ENCODE results near the gene EHMT1.

DNA sequence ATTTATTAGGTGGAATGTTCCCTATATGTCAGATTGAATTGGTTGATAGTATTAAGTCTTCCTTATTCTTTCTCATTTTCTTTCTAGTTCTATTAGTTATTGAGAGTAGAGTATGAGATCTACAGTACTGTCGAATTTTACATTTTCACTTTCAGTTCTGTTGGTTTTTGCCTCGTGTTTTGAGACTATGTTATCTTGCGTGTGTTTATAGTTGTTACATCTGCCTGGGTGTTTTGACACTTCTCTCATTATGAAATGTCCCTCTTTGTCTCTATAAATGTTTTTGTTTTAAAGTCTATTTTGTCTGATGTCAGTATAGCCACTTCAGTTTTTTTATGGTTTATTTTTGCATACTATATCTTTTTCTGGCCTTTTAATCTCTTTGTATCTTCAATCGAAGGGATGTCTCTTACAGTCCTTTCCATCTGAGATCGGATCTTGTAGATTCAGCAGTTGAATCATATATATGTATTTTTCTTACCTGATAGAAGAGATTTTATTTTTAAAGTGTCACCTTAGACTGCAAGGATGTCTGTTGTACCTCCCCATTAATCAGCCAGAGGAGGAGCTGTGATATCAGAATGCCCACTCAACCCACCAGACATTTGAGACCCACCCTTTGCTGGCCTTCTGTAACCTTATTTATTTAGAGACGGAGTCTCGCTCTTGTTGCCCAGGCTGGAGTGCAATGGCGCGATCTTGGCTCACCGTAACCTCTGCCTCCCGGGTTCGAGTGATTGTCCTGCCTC, 20.7 kb downstream of the EHMT1 start:
- TF ChIP-seq, protein P1, sequence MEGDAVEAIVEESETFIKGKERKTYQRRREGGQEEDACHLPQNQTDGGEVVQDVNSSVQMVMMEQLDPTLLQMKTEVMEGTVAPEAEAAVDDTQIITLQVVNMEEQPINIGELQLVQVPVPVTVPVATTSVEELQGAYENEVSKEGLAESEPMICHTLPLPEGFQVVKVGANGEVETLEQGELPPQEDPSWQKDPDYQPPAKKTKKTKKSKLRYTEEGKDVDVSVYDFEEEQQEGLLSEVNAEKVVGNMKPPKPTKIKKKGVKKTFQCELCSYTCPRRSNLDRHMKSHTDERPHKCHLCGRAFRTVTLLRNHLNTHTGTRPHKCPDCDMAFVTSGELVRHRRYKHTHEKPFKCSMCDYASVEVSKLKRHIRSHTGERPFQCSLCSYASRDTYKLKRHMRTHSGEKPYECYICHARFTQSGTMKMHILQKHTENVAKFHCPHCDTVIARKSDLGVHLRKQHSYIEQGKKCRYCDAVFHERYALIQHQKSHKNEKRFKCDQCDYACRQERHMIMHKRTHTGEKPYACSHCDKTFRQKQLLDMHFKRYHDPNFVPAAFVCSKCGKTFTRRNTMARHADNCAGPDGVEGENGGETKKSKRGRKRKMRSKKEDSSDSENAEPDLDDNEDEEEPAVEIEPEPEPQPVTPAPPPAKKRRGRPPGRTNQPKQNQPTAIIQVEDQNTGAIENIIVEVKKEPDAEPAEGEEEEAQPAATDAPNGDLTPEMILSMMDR (IDR thresholded peaks at IDR 0.05), result no peak
- TF ChIP-seq POLR2A (IDR thresholded peaks at IDR 0.05), result no peak
